GM18861 (cell line): ENCODE results near the gene PTPN23.

Source experiments
- ATAC-seq: cut with Tn5 transposase; IDR thresholded peaks from one replicate; pipeline ENCODE4 v1.9.1; 2021; ENCODE audit not compliant: unreplicated experiment

Gene PTPN23

GRCh38 chr3:47370887-47371697 is 9.7 kb upstream of the PTPN23 start:
- ATAC-seq, result no peak

GRCh38 chr3:47374587-47374986 is 6.2 kb upstream of the PTPN23 start:
- ATAC-seq, result no peak

- ATAC-seq, result no peak
Observed at GRCh38 chr3:47376393-47376792, 4.4 kb upstream of the PTPN23 start.

DNA sequence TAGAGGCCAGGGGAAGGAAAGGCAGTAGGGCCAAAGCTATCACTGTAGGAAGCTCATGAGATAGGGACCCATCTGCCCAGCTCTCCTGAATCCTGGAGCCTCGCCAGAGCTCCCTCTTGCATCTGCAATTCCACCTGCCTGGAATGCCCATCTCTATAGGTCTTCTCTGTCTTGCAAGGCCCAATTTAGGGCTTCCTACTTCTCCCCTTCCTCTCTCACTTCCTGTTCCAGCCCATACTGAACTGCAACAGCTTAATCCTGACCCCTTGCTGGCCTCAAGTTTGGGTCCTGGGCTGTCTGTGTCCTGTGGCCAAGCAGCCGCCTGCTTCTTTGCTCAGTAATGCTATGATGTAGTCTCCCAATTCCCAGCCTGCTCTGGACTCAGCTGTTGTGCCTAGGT is 3.6 kb upstream of the PTPN23 start:
- ATAC-seq, result no peak

- ATAC-seq, result no peak
Observed at GRCh38 chr3:47378869-47379268, 2.0 kb upstream of the PTPN23 start.

- no peak for ATAC-seq
Observed at GRCh38 chr3:47379411-47379899, 1.4 kb upstream of the PTPN23 start.

GRCh38 chr3:47380026-47380600 is 708 bp upstream of the PTPN23 start:
- peak; percentile 5 for ATAC-seq

- peak; percentile 50 for ATAC-seq
Observed at GRCh38 chr3:47381317-47382157, 716 bp downstream of the PTPN23 start.

- ATAC-seq, result no peak
Observed at GRCh38 chr3:47384425-47384824, 3.6 kb downstream of the PTPN23 start.

GRCh38 chr3:47385007-47385406 is 4.2 kb downstream of the PTPN23 start:
- no peak for ATAC-seq

GRCh38 chr3:47385796-47386195 is 5.0 kb downstream of the PTPN23 start:
- ATAC-seq, result no peak

DNA sequence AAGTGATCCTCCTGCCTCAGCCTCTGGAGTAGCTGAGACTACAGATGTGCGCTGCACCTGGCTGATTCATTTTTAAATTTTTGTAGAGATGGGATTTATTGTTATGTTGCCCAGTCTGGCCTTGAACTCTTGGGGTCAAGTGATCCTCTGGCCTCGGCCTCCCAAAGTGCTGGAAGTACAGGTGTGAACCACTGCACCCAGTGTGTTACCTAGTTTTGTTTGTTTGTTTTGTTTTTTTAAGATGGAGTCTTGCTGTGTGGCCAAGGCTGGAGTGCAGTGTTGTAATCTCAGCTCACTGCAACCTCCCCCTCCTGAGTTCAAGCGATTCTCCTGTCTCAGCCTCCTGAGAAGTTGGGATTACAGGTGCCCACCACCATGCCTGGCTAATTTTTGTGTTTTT is 12.1 kb downstream of the PTPN23 start:
- ATAC-seq, result no peak

DNA sequence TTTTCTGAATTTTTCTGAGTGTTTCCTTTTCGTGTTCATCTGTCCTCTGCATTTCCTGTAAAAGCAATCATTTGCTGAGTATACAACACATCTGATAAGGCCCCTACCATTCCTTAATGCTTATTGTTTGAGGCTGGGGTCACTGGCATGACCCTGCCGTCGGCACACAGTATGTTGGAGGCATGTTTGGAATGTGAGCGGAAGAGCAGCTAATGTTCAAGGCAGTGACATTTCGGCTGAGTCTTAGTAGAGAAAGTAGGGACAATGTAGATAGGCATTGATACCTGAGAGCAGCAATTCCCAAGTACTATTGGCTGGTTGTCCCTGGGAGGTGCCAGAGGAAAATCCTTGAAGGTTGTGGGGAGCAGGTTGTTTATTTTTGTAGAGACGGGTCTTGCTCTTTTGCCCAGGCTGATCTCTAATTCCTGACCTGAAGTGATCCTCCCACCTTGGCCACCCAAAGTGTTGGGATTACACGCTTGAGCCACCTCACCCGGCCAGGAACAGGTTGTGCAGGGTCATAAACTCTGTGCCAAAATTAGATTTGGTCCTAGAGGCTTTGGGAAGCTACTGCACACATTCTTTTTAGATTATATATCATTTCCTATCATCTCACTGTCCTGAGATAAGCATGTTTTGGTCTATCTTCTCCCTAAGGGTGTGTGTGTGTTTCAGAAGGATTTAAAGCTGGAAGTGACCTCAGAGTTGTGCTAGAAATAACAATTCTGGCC is 13.5 kb downstream of the PTPN23 start:
- ATAC-seq, result no peak

- ATAC-seq, result no peak
Observed at GRCh38 chr3:47394881-47395280, 14.1 kb downstream of the PTPN23 start.

DNA sequence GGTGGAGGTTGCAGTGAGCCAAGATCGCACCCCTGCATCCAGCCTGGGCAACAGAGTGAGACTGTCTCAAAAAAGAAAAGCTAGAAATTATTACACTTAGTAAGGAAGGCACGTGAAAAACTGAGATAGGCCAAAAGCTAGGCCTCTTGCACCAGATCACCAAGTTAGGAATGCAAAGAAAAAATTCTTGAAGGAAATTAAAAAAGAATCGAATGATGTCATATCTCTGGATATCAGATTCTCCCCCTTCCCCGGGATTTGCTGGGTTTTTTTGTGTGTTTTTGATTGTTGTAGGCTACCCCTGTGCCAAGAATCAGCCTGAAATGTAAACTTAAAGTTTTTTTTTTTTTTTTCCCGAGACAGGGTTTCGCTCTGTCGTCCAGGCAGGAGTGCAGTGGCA is 17.4 kb downstream of the PTPN23 start:
- ATAC-seq, result no peak

DNA sequence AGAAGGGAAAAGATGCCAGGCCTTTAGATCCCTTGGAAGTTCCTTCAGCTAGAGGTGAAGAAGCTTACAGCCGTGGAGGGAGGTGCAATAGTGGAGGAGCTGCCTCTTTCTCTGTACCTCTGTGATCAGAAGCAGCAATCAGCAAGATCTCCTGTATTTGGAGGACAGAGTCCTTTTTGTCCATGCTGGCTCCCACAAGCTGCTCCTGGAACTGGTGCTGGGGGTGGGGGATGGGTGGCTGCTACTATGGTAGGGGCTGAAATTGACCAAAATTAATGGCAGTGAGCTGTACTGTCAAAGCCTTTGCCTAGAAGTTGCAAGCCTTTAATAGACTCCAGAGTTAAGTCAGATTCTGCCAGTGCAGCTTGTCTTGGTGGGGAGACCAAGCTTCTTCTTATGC is 18.2 kb downstream of the PTPN23 start:
- no peak for ATAC-seq

DNA sequence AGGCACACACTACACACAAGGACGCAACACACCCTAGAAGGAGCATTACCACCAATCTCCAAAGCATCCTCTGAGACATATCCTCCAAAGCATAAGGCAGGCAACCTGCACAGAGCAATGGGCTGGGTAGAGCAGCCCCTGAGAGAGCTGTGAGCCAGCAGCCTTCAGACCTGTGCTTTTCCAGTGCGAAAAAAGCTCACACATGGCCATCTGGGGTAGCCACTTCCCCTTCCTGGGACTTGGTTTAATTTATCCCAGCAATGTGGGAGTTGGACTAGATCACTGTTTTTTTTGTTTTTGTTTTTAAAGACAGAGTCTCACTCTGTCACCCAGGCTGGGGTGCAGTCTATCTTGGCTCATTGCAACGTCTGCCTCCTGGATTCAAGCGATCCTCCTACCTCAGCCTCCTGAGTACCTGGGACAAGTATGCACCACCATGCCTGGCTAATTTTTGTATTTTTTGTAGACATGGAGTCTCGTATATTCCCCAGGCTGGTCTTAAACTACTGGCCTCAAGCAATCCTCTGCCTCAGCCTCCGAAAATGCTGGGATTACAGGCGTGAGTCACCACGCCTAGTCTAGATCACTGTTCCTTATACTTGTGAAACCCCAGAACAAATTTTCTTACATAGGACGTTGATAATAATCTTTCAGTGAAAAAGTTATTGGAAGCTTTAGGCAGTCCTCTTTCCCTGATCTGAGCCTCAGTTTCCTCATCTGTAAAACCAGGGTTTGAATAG is 18.9 kb downstream of the PTPN23 start:
- ATAC-seq, result no peak

DNA sequence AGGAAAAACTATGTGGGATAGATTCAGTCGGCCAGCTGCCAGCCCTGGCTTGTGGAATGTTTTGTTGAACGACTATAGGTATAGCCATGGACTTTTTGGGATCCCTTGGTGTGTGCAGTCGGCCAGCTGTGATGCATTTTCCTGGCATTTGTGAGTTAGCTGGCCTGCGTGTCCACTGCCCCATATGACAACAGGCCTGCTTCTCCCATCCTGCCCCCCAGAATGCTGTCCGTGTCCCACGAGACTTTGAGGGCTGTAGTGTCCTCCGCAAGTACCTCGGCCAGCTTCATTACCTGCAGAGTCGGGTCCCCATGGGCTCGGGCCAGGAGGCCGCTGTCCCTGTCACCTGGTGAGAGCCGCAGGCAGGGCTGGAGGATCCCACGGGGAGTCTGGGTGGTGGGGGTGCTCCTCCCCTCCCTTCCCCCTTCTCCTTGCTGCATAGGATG is 23.6 kb downstream of the PTPN23 start:
- ATAC-seq, result no peak

GRCh38 chr3:47404955-47405790 is 24.4 kb downstream of the PTPN23 start:
- ATAC-seq, result no peak
